HG03025 (cell line): Measurements from ENCODE around the gene TBC1D17.

ENCODE experiments used
- ATAC-seq: cut with Tn5 transposase; IDR thresholded peaks from one replicate; pipeline ENCODE4 v1.9.1; 2021; ENCODE audit warnings: mild to moderate bottlenecking, moderate library complexity; ENCODE audit not compliant: unreplicated experiment, low FRiP score

TBC1D17 gene

GRCh38 chr19:49859682-49860335, 17.7 kb upstream of the TBC1D17 start:
- no peak for ATAC-seq

- ATAC-seq = no peak
Observed at GRCh38 chr19:49860336-49861102, 17.0 kb upstream of the TBC1D17 start.

DNA sequence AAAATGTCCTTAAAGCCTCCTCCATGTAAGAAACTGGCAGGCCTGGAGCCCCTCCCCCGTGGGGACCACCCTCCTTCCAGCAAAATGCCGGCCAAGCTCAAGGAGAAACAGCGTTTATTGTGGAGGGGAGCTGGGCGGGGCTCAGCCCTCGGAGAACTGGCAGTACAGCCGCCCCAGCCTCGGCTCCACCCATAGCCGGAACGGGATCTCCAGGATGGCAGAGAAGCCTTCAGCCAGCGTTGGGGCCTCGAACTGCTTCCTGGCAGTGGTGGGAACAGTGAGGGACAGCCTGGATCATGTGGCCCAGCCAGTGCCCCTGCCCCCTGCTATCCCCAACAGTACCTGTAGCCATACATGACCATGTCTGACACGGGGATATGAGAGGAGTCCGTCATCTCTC, 16.4 kb upstream of the TBC1D17 start:
- ATAC-seq = no peak

DNA sequence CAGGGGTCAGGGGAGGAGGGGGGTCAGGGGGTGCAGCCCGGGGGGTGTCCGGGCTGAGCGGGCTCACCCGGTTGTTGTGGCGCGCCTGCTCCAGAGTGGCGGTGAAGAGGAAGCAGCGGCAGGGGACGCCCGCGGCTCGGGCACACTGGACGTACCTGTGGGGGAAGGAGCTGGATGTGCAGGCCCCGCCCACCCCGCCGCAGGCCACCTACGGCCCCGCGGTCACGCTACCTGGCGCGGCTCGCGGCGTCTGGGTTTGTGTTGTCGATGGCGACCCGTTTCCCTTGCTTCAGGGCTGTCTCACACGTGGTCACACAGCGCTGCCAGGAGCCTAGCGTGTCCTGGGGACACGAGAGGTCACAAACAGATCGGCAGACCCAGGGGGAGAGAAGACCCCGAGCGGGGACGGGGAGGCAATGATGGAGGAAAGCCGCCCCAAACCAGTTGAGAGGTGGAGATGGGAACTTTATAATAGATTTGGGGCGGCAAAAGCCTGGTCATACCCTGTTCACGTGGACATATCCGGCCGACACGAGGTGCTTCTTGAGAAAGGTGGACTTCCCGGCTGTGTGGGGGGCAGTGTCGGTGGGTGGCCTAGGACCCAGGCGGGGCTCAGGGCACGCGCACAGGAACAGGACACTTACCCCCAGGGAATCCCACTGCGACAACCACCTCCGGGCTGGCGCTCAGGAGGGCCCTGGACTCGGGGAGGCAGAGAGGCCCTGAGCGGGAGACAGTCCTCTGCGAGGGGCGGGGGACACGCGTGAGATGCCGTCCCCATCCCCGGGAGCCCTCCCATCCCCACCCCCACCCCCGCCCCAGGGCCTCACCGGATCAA, 15.7 kb upstream of the TBC1D17 start:
- ATAC-seq = no peak

GRCh38 chr19:49862391-49863253, 14.9 kb upstream of the TBC1D17 start:
- no peak for ATAC-seq

DNA sequence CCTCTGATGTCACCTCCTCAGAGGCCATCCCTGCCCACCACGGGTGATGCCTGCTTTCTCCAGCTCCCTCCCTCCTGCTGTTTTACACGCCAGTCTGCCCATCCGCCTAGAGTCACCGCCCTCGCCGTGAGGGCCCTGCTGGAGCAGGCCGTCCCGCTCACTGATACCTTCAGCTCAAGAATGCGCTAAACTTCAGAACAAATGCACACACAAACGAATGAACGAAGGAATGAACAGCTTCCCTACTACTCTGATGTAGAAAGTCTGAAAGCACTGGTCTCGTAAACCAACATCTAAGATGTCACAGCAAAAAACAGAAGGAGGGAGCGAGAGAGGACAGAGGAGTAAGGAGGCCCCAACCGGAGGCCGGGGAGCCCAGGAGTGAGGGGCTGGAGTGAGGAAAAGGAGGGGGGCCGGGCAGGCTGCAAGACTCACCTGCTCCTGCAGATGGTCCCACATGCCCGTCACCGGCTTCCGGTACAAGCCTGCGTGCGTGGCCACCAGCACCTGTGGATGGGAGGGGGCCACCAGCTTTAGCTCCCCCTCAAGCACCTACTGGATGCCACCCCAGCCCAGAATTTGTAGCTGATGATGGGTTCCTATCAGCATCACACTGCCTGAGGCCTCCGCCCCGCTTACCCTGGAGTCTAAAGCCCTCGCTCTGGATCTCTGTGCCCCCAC, 14.1 kb upstream of the TBC1D17 start:
- no peak for ATAC-seq

- no peak for ATAC-seq
Observed at GRCh38 chr19:49863935-49864320, 13.6 kb upstream of the TBC1D17 start.

- ATAC-seq = no peak
Observed at GRCh38 chr19:49864890-49865289, 12.6 kb upstream of the TBC1D17 start.

DNA sequence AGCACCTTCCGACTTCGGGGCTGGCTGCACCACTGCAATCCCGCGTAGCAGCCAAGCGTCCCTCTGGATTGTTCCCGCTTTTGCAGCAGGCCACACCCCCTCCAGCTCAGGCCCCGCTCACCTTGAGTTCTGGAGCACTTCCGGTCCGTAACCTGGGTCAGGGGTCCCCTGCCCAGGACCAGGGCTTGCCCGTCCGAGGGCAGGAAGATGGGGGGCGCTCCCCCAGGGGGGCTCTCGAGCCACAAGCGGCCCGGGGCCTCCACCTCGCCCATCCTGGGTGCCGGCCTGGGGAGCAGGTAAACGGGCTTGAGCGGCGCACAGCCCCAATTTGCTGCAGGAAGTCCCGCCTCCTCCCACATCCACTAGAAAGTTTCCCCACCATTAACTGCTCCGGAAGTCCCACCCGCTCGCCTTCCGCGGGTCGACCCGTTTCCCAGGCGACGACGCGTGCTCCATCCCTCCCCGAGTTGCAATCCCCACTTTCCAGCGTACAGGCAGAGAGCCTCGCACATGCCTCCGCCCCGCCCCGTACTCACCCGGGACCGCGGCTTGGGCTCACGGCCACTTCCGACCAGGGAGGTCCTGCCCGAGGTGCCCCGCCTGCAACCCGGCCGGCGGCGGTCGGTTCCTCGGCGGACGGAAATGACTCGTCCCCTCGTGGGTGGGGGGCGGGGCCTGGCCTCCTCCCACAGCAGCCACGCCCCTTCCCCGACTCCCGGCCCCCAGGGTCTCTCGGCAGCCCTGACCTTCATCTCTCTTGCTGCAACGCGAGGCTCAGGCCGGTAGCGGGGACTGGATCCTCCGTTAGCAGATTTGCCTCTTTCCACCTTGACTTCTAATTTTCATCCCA, 10.3 kb upstream of the TBC1D17 start, which contains the start of gene PNKP:
Gene PNKP (minus strand): TSS at position 644 of the 850 bp plus-strand sequence. CDS start 372 bp downstream, at position 272.
- ATAC-seq = no peak

GRCh38 chr19:49869009-49869483, 8.5 kb upstream of the TBC1D17 start:
- ATAC-seq = no peak

DNA sequence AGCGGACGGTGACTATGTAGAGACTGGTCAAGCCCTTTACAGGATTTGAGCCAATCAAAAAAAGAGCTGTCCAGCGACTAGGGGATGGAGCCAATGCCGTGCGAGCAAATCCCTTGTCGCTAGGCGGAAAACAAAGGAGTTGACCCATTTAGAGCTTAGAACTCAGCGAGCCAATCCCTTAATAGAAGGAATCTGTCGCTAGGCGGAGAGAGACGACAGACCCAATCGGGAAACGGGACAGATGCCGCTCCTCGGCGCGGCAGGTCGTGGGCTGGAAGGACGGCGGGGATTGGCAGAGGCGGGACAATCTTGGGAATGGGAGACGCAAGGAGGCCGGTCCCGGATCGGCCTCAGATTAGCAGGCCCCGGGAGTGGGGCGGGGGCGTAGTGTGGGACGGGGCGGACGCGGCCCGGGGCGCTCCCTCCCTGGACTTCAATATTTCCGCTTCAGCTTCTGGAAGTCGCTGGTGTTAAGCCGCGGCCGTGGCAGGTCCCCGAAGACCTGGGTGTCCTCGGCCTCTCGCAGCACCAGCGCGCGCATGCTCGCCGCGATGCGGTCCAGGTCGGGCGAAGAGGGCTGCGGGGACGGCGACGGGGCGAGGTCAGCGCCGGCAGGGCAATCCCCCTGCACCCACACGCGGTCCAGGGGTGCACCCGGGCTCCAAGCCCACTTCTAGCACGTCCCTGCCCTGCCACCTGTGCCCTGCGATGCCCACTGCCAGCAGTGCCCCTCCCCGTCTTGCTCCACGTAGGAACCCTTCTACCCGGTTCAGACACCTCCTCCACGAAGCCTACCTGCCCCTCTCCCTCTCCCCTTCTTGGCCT, 7.8 kb upstream of the TBC1D17 start:
- peak; percentile 54 for ATAC-seq

DNA sequence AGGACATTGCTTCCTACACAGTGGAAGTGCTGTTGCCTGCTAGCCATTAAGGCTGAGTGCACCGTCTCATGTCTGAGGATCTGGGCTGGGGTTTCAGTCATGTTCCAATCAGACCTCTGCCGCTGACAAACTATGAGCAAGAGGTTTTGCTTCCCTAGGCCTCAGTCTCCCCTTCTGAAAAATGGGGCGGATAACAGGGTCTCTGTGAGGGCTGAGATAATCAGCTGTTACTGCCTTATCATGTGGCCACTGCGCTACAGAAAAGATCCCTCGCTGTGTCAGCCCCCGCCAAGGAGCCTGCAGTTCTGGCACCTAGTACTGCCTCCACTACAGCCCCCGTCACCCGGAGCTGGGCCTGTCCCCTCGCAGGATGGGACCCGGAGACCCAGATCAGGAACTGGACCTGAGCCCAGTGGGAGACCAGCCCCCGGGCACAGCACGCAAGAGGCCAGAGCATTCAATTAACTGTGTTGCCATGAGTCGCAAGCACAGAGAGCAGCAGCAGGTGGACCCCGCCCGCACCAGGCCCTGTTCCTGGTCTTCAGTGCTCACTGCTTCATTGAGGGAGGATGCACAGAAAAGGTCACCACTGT, 7.1 kb upstream of the TBC1D17 start:
- ATAC-seq = no peak

- ATAC-seq = no peak
Observed at GRCh38 chr19:49871349-49871985, 6.0 kb upstream of the TBC1D17 start.

GRCh38 chr19:49872245-49873128, 5.0 kb upstream of the TBC1D17 start:
- ATAC-seq = no peak

DNA sequence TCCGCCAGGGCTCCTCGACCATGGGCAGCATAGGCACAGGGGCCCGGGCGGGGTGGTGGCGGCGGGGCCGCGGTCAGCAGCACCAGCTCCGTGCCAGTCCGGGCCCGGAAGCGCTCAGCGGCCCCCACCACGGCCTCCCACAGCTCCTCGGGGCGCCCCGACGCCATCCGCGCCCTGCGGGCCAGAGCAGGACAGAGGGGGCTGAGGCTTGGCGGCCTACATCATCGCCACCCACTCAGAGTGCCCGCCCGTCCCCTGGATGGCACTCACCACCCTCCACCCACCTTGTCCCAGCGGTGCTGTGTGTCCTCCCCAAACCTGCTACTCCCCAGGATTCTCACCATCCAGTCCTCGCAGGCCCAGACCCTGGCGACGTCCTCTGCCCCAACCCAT, 4.4 kb upstream of the TBC1D17 start:
- no peak for ATAC-seq

DNA sequence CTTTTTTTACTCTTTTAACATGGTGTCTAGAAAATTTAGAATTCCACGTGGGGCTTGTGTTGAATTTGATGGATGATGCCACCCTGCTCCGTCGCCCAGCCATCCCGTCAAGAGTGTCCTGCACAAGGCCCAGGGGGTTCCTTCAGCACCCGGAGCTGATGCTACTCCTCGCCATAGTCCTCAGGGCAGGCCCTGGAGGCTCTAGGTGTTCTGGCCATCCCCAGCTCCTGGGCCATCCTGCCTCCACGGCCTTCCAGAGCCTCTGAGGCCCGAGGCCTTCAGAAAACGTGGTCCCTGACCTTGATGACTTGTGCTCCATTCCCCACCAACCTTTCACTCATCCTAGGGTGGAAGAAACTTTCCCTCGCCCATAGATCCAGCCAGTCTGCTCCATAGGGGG, 3.7 kb upstream of the TBC1D17 start:
- ATAC-seq = no peak
